H1 (cell line): Measurements from ENCODE around the gene HDHD5. TPM values are rescaled to one million over a fixed set of nuclear protein-coding genes. Genes with fewer than 3 reads are reported as not detected.

ENCODE experiments used
- CTCF ChIA-PET: fragments of 300-600 bp; sonication (Branson Sonifier 250); formaldehyde crosslinking; loops from one replicate; lab custom pipeline; 2021; ENCODE audit not compliant: partially characterized antibody; lab: Charles Lee
- POLR2A ChIA-PET: fragments of 300-600 bp; sonication (Branson Sonifier 250); formaldehyde crosslinking; loops from one replicate; lab custom pipeline; 2021; ENCODE audit warnings: inconsistent platforms; ENCODE audit not compliant: partially characterized antibody; lab: Charles Lee
- DNase-seq, 2 experiments: peaks; one replicate each; pipeline versions ENCODE4 v3.0.0 to v3.0.0-alpha.2; 2010 to 2022; ENCODE audit warnings: low spot score in 2 of 2, low read depth in 1 of 2, mixed read lengths in 1 of 2
- FAIRE-seq: peaks from 2 replicates; lab custom pipeline; 2011; peaks lifted over from hg19 to GRCh38; lab: Jason Lieb, UNC
- H2AFZ ChIP-seq: 2 replicates; pipeline ENCODE4 v1.8.1; 2012; ENCODE audit warnings: low read length, inconsistent platforms
- H2AK5ac ChIP-seq: 2 replicates; pipeline ENCODE4 v1.6.1; 2013; ENCODE audit warnings: low read depth, low read length
- H2BK120ac ChIP-seq: replicated peaks from 2 replicates; pipeline ENCODE3; 2013; ENCODE audit warnings: low read depth, low read length, inconsistent platforms
- H2BK12ac ChIP-seq: 2 replicates; pipeline ENCODE4 v1.6.1; 2013; ENCODE audit warnings: low read depth, low read length
- H2BK15ac ChIP-seq: 2 replicates; pipeline ENCODE4 v1.6.1; 2013; ENCODE audit warnings: low read length
- H2BK20ac ChIP-seq: 2 replicates; pipeline ENCODE4 v1.6.1; 2013; ENCODE audit warnings: low read length
- H2BK5ac ChIP-seq: 2 replicates; pipeline ENCODE4 v1.6.1; 2013; ENCODE audit warnings: low read depth, low read length
- H3K14ac ChIP-seq: 2 replicates; pipeline ENCODE4 v1.6.1; 2013; ENCODE audit warnings: inconsistent platforms; ENCODE audit not compliant: insufficient read length
- H3K18ac ChIP-seq: 2 replicates; pipeline ENCODE4 v1.6.1; 2013; ENCODE audit warnings: low read length; ENCODE audit errors: extremely low read depth
- H3K23ac ChIP-seq: 2 replicates; pipeline ENCODE4 v1.6.1; 2013; ENCODE audit warnings: inconsistent platforms; ENCODE audit not compliant: insufficient read length
- H3K23me2 ChIP-seq: 2 replicates; pipeline ENCODE4 v1.6.1; 2013; ENCODE audit warnings: low read depth, low read length
- H3K27ac ChIP-seq: 2 replicates; pipeline ENCODE4 v1.6.1; 2011; ENCODE audit warnings: low read depth, low read length, inconsistent platforms
- H3K27me3 ChIP-seq, 4 experiments: replicated peaks in 1 of 4; 1 replicate in 1 of 4; 2 replicates in 3 of 4; pipeline versions ENCODE4 v1.6.1 to v1.8.1; 2011 to 2013; ENCODE audit warnings: low read length in 3 of 4, mild to moderate bottlenecking in 3 of 4, inconsistent platforms in 2 of 4, mixed read lengths in 2 of 4, moderate library complexity in 1 of 4; ENCODE audit not compliant: control insufficient read depth in 3 of 4, insufficient read depth in 3 of 4; ENCODE audit errors: extremely low read depth in 1 of 4
- H3K36me3 ChIP-seq, 4 experiments: 2 replicates each; pipeline versions ENCODE4 v1.6.1 to v1.8.1; 2011 to 2013; ENCODE audit warnings: mild to moderate bottlenecking in 4 of 4, low read length in 3 of 4, moderate library complexity in 2 of 4, control low read depth in 1 of 4, inconsistent platforms in 1 of 4; ENCODE audit not compliant: insufficient read depth in 4 of 4, control insufficient read depth in 2 of 4
- H3K4ac ChIP-seq: replicated peaks from 2 replicates; pipeline ENCODE3; 2013; ENCODE audit warnings: low read length, low read depth, mixed read lengths, inconsistent platforms; ENCODE audit not compliant: insufficient read length
- H3K4me1 ChIP-seq, 4 experiments: replicated peaks in 1 of 4; 1 replicate in 1 of 4; 2 replicates in 3 of 4; pipeline versions ENCODE4 v1.6.1 to v1.8.1; 2011 to 2013; ENCODE audit warnings: low read length in 3 of 4, inconsistent platforms in 2 of 4, mixed read lengths in 1 of 4; ENCODE audit not compliant: insufficient read depth in 4 of 4, control insufficient read depth in 3 of 4
- H3K4me2 ChIP-seq, 2 experiments: 2 replicates each; pipeline versions ENCODE4 v1.6.1 to v1.8.1; 2011 to 2013; ENCODE audit warnings: low read depth in 2 of 2, low read length in 2 of 2, control low read depth in 1 of 2, inconsistent platforms in 1 of 2, mild to moderate bottlenecking in 1 of 2; ENCODE audit not compliant: insufficient read depth in 1 of 2
- H3K4me3 ChIP-seq, 4 experiments: fragments of 200-600, 300-600 bp in 1 of 4; sonication (generic), shearing (Covaris generic), sonication (Bioruptor Twin) in 1 of 4; 2 replicates each; pipeline versions ENCODE4 v1.5.1 to v1.8.1; 2011 to 2016; ENCODE audit warnings: low read length in 4 of 4, low read depth in 3 of 4, control low read depth in 2 of 4, inconsistent platforms in 2 of 4, mild to moderate bottlenecking in 2 of 4, mixed read lengths in 1 of 4, moderate library complexity in 1 of 4; ENCODE audit not compliant: insufficient read depth in 2 of 4; ENCODE audit errors: extremely low read depth in 1 of 4
- H3K56ac ChIP-seq: replicated peaks from 2 replicates; pipeline ENCODE3; 2013; ENCODE audit warnings: low read depth, mild to moderate bottlenecking, mixed read lengths, low read length, inconsistent platforms; ENCODE audit not compliant: insufficient read length
- H3K79me1 ChIP-seq: 2 replicates; pipeline ENCODE4 v1.6.1; 2013; ENCODE audit warnings: low read depth, low read length, control low read depth
- H3K79me2 ChIP-seq, 2 experiments: 2 replicates each; pipeline versions ENCODE4 v1.6.1 to v1.8.1; 2012 to 2013; ENCODE audit warnings: low read length in 2 of 2, mild to moderate bottlenecking in 2 of 2, inconsistent platforms in 1 of 2; ENCODE audit not compliant: insufficient read depth in 2 of 2, control insufficient read depth in 1 of 2
- H3K9ac ChIP-seq, 4 experiments: replicated peaks in 1 of 4; 1 replicate in 1 of 4; 2 replicates in 3 of 4; pipeline versions ENCODE4 v1.6.1 to v1.8.1; 2011 to 2013; ENCODE audit warnings: low read depth in 3 of 4, low read length in 3 of 4, control low read depth in 2 of 4, mild to moderate bottlenecking in 2 of 4, moderate library complexity in 2 of 4, inconsistent platforms in 1 of 4; ENCODE audit errors: extremely low read depth in 1 of 4
- H3K9me3 ChIP-seq, 2 experiments: 2 replicates each; pipeline versions ENCODE4 v1.6.1 to v1.8.1; 2012 to 2013; ENCODE audit warnings: mild to moderate bottlenecking in 2 of 2, moderate library complexity in 2 of 2, control low read depth in 1 of 2, inconsistent platforms in 1 of 2, low read depth in 1 of 2, low read length in 1 of 2, mixed read lengths in 1 of 2; ENCODE audit not compliant: insufficient read depth in 2 of 2
- H4K20me1 ChIP-seq, 2 experiments: replicated peaks in 1 of 2; 2 replicates each; pipeline versions ENCODE3 to v1.8.1; 2011 to 2013; ENCODE audit warnings: inconsistent platforms in 2 of 2, low read length in 2 of 2, mild to moderate bottlenecking in 1 of 2; ENCODE audit not compliant: insufficient read depth in 2 of 2, control insufficient read depth in 1 of 2
- H4K5ac ChIP-seq: 2 replicates; pipeline ENCODE4 v1.6.1; 2013; ENCODE audit warnings: low read length, low read depth, mixed read lengths, inconsistent platforms; ENCODE audit not compliant: insufficient read length
- H4K8ac ChIP-seq: 2 replicates; pipeline ENCODE4 v1.8.0; 2013; ENCODE audit warnings: mild to moderate bottlenecking, moderate library complexity, low read length, inconsistent platforms; ENCODE audit not compliant: insufficient read depth; ENCODE audit errors: extremely low read depth
- H4K91ac ChIP-seq: replicated peaks from 2 replicates; pipeline ENCODE3; 2013; ENCODE audit warnings: low read length, mixed read lengths, inconsistent platforms; ENCODE audit not compliant: insufficient read length
- BRCA1 ChIP-seq: IDR thresholded peaks from 2 replicates; pipeline ENCODE4 v1.6.1; 2012; ENCODE audit warnings: low read depth, low read length, improper control_type of control experiment
- CBX5 ChIP-seq: fragments of 300-800, 300-1000 bp; sonication (generic); IDR thresholded peaks from 2 replicates; pipeline ENCODE4 v1.7.1; 2016; ENCODE audit warnings: antibody characterized with exemption, low read length, low read depth
- CBX8 ChIP-seq: fragments of 300-800, 300-1000 bp; sonication (generic); IDR thresholded peaks from 2 replicates; pipeline ENCODE4 v1.7.1; 2016; ENCODE audit warnings: low read depth, low read length, borderline replicate concordance
- CHD1 ChIP-seq: IDR thresholded peaks from 2 replicates; pipeline ENCODE4 v1.6.1; 2012; ENCODE audit warnings: low read depth, low read length, improper control_type of control experiment
- CTCF ChIP-seq, 3 experiments: IDR thresholded peaks; 1 replicate in 2 of 3; 2 replicates in 1 of 3; pipeline versions ENCODE4 v1.5.1 to v1.6.1; 2011; ENCODE audit warnings: low read length in 3 of 3, mild to moderate bottlenecking in 3 of 3, inconsistent platforms in 2 of 3, low read depth in 1 of 3, moderate library complexity in 1 of 3; ENCODE audit not compliant: insufficient read depth in 1 of 3; ENCODE audit errors: control extremely low read depth in 1 of 3
- JUND ChIP-seq: IDR thresholded peaks from 2 replicates; pipeline ENCODE4 v1.6.1; 2011; ENCODE audit warnings: mild to moderate bottlenecking, improper control_type of control experiment, low read length
- KDM1A ChIP-seq: fragments of 200-600, 300-600 bp; sonication (generic); IDR thresholded peaks from 2 replicates; pipeline ENCODE4 v1.7.1; 2016; ENCODE audit warnings: mild to moderate bottlenecking, low read length, borderline replicate concordance
- NRF1 ChIP-seq: IDR thresholded peaks from 2 replicates; pipeline ENCODE4 v1.6.1; 2011; ENCODE audit warnings: mild to moderate bottlenecking, low read depth, low read length, improper control_type of control experiment
- POLR2A ChIP-seq, 2 experiments: IDR thresholded peaks; 1 replicate in 1 of 2; 2 replicates in 1 of 2; pipeline ENCODE4 v1.6.1; 2011; ENCODE audit warnings: low read depth in 2 of 2, low read length in 2 of 2, mild to moderate bottlenecking in 2 of 2; ENCODE audit errors: control extremely low read depth in 1 of 2
- RNF2 ChIP-seq: fragments of 200-900, 300-1000 bp; sonication (generic); IDR thresholded peaks from 2 replicates; pipeline ENCODE4 v1.7.1; 2016; ENCODE audit warnings: borderline replicate concordance, low read depth, mild to moderate bottlenecking, antibody characterized with exemption, low read length; ENCODE audit not compliant: poor library complexity, severe bottlenecking; ENCODE audit errors: missing control alignments
- RXRA ChIP-seq: IDR thresholded peaks from 2 replicates; pipeline ENCODE4 v1.6.1; 2011; ENCODE audit warnings: low read depth, mild to moderate bottlenecking, low read length, moderate library complexity; ENCODE audit not compliant: insufficient read depth
- WGBS, 2 experiments: shearing (Covaris generic) in 1 of 2; methylation state at CpG; one replicate each; pipeline versions ENCODE4 v1.1.6 to v1.1.7; 2013 to 2015; ENCODE audit warnings: low lambda C conversion rate in 2 of 2, mixed read lengths in 2 of 2, inconsistent platforms in 1 of 2, low coverage in 1 of 2, missing lambda C conversion rate in 1 of 2; ENCODE audit not compliant: insufficient replicate concordance in 2 of 2, insufficient coverage in 1 of 2, insufficient read length in 1 of 2; ENCODE audit errors: extremely low coverage in 1 of 2, missing lambda C conversion rate in 1 of 2; 5-methylcytosine and 5-hydroxymethylcytosine counted together
- polyA plus RNA-seq, 7 experiments: library from polyadenylated mRNA; depleted of rRNA in 3 of 7; stranded (reverse) in 5 of 7; unstranded in 2 of 7; fragments of >200 nt in 5 of 7; fragments of 200-250 nt in 2 of 7; gene quantifications; 1 replicate in 5 of 7; 2 replicates in 1 of 7; 4 replicates in 1 of 7; pipeline versions ENCODE4 v1.2.1 to v1.2.3, GENCODE V29; 2011 to 2013; ENCODE audit warnings: missing spikeins in 2 of 7, mixed read lengths in 2 of 7
- total RNA-seq: library from RNA; stranded (reverse); fragmentation: NEBNext Ultra II Directional; extraction: Animal tissue kit (Norgen Biotek cat#: 25700); gene quantifications from 2 replicates; pipeline ENCODE4 v1.2.1, GENCODE V29; 2021

HDHD5 gene
- total and polyA plus RNA-seq, 2 of the 8 experiments (the other 6 are each of a cell fraction or from before 2014, with no cell fraction given), result 68.3 to 123 TPM

DNA sequence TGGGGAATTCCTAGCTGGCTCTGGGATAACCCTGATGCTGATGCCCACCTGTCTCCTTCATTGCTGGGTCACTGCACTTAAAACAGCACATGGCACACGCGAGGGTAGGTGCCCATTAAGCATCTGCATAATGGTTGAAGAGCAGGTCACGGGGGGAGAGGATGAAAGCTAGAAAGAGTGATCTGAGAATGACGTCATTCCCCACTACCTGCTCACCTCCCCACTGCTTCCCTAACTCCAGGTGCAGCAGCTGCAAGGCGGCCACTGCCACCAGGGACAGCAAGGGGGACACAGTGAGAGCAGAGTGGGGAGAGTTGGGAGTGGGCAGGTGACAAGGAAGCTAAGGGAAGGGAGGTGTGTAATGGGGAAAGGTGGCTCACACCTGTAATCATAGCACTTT lies 33.1 kb upstream of the HDHD5 start:
- Histone ChIP-seq H3K27ac (no peak overlapping the region), H3K4me1 (peaks cover 1 to 9% (median 7%) of the 10 kb centered on the region in 4 experiments; a peak in 6 of 7 replicates), H4K8ac (no peak overlapping the region; the same call in 1 of the 2 replicates), H3K14ac (no peak overlapping the region), H2BK15ac (no peak overlapping the region), H2AK5ac (no peak overlapping the region), H3K23me2 (no peaks in the 10 kb centered on the region), H3K79me1 (no peaks in the 10 kb centered on the region; the same call in none of the 2 replicates), H4K5ac (no peak overlapping the region), H2BK12ac (0 out of 2 replicates have a peak overlapping the region, but pooled peaks have one; percentile 2), H3K36me3 (no peaks in the 10 kb centered on the region; a peak in 2 of 8 replicates), H3K4ac (no peak overlapping the region), H3K27me3 (no peaks in the 10 kb centered on the region), H3K56ac (no peak overlapping the region), H2BK5ac (no peak overlapping the region), H3K4me3 (no peak overlapping the region), H3K18ac (no peak overlapping the region), H3K79me2 (no peaks in the 10 kb centered on the region), H2AFZ (no peak overlapping the region), H4K91ac (peak overlapping the region; percentile 72), H3K9ac (no peak overlapping the region), H2BK120ac (no peak overlapping the region), H4K20me1 (no peaks in the 10 kb centered on the region), H3K4me2 (no peak overlapping the region), H3K23ac (no peak overlapping the region), H3K9me3 (no peaks in the 10 kb centered on the region), H2BK20ac (no peak overlapping the region)
- ChIA-PET POLR2A (interaction anchor here (1.2 to 8.1 kb wide), 4 partner anchors 8 to 51 kb away, joined by 3 to 42 read pairs (median 6); no protein-coding TSS in a partner anchor), CTCF (interaction anchor here (1.1 to 5.3 kb wide), 5 partner anchors 11 to 77 kb away, joined by 4 to 30 read pairs (median 4); no protein-coding TSS in a partner anchor)
- WGBS, 2 experiments, result 88% methylated on average over 5 of the region's 5 CpGs; no CpG with 5 or more reads in 1 of the 2 experiments
- no peak for FAIRE-seq
- no peak for DNase-seq
- TF ChIP-seq BRCA1, result no peak
- no peak for TF ChIP-seq CTCF (IDR thresholded peaks at IDR 0.05; ENCODE audit: control extremely low read depth in 1 of 3, insufficient read depth in 1 of 3, low read depth in 1 of 3, low read length in 3 of 3)
- TF ChIP-seq KDM1A, result no peak
- TF ChIP-seq CBX8, result no peak
- TF ChIP-seq RNF2, result no peak
- no peak for TF ChIP-seq RXRA
- TF ChIP-seq JUND, result no peak
- no peak for TF ChIP-seq POLR2A (IDR thresholded peaks at IDR 0.05; ENCODE audit: control extremely low read depth in 1 of 2, low read depth in 2 of 2, low read length in 2 of 2)
- TF ChIP-seq CHD1, result no peak
- no peak for TF ChIP-seq CBX5
- no peak for TF ChIP-seq NRF1
